ENCODE data around the gene CFAP251. TPM values are rescaled to one million over a fixed set of nuclear protein-coding genes. Genes with fewer than 3 reads are reported as not detected.

CFAP251 gene
- total and polyA plus RNA-seq, 10 of the 15 experiments (the other 5 are each of a cell fraction or from before 2014, with no cell fraction given) = 0.10 to 0.97 (median 0.64) TPM

GRCh38 chr12:121894633-121895032 is 23.8 kb upstream of the CFAP251 start:
- FAIRE-seq = no peak
- 84% methylated on average over 7 of the region's 7 CpGs for WGBS (ENCODE audit: insufficient coverage, insufficient replicate concordance, low lambda C conversion rate, missing lambda C conversion rate)
- Histone ChIP-seq H4K20me1 (ENCODE audit: control insufficient read depth, insufficient read depth) (no peaks in the 10 kb centered on the region), H3K9ac (ENCODE audit: control insufficient read depth, insufficient read depth, low read length) (no peak overlapping the region), H3K27ac (ENCODE audit: control insufficient read depth, insufficient read depth) (no peak overlapping the region), H3K27me3 (replicated peaks in 1 of 2; ENCODE audit: control insufficient read depth in 2 of 2, insufficient read depth in 2 of 2, low read length in 1 of 2) (no peaks in the 10 kb centered on the region), H3K4me2 (ENCODE audit: control insufficient read depth, insufficient read depth) (no peak overlapping the region), H3K36me3 (ENCODE audit: control insufficient read depth in 2 of 2, insufficient read depth in 2 of 2, low read length in 1 of 2) (peaks cover 9 to 17% of the 10 kb centered on the region in 2 experiments), H3K9me3 (replicated peaks; ENCODE audit: control insufficient read depth, insufficient read depth, low read length) (no peaks in the 10 kb centered on the region), H2AFZ (ENCODE audit: control insufficient read depth, low read depth, low read length) (no peak overlapping the region), H3K4me1 (ENCODE audit: control insufficient read depth, insufficient read depth, low read length) (peaks cover 5% of the 10 kb centered on the region; the same call in 1 of the 2 replicates), H3K4me3 (no peak overlapping the region), H3K79me2 (ENCODE audit: control insufficient read depth, insufficient read depth, low read length) (peaks cover 13% of the 10 kb centered on the region)
- ATAC-seq = peak; percentile 69
- DNase-seq (ENCODE audit: low read depth, low spot score) = no peak
- ChIA-PET POLR2A (no interaction called here), CTCF (interaction anchor here (0.7 to 4.4 kb wide), 5 partner anchors 11 to 169 kb away, joined by 3 to 52 read pairs (median 4); partner anchors contain the start of gene RHOF), RAD21 (ENCODE audit: unreplicated experiment) (interaction anchor here (1.8 kb wide), 1 partner anchor 100 kb away, joined by 14 read pairs; the partner anchor contains the start of gene RHOF), SMC1A (ENCODE audit: uncharacterized antibody, unreplicated experiment) (interaction anchor here (1.5 kb wide), 1 partner anchor 100 kb away, joined by 6 read pairs; no protein-coding TSS in a partner anchor)
- intact Hi-C loops (cut with micrococcal nuclease; ENCODE audit: unreplicated experiment) (no loop called here), in situ Hi-C loops (cut with MboI) (no loop called here)
- no TSS peak for BruUV-seq (replicated peaks)
- no peak for TF ChIP-seq RCOR1 (conservative IDR thresholded peaks at IDR 0.05; ENCODE audit: low read depth, low read length)
- peak; percentile 22 to 31 (median 24); a peak in 3 of 6 replicates for TF ChIP-seq CTCF (IDR thresholded peaks at IDR 0.05 in 2 of 3, conservative IDR thresholded peaks at IDR 0.05 in 1 of 3; ENCODE audit: control insufficient read depth in 2 of 3, extremely low read depth in 1 of 3, insufficient read depth in 1 of 3, low read depth in 3 of 3, low read length in 3 of 3)
- TF ChIP-seq MTA3 (IDR thresholded peaks at IDR 0.05; ENCODE audit: borderline replicate concordance, low read length) = no peak
- no peak for TF ChIP-seq TARDBP (IDR thresholded peaks at IDR 0.05; ENCODE audit: borderline replicate concordance)

- RAD21 ChIA-PET (ENCODE audit: unreplicated experiment) = interaction anchor here (1.0 kb wide), 1 partner anchor 86 kb away, joined by 3 read pairs; no protein-coding TSS in a partner anchor
- Histone ChIP-seq H3K4me2 (ENCODE audit: control insufficient read depth, insufficient read depth) (no peak overlapping the region), H4K20me1 (ENCODE audit: control insufficient read depth, insufficient read depth) (no peaks in the 10 kb centered on the region), H3K79me2 (ENCODE audit: control insufficient read depth, insufficient read depth, low read length) (peaks cover 2% of the 10 kb centered on the region; the same call in 1 of the 2 replicates), H3K4me1 (ENCODE audit: control insufficient read depth, insufficient read depth, low read length) (no peaks in the 10 kb centered on the region; the same call in 1 of the 2 replicates), H3K9me3 (replicated peaks; ENCODE audit: control insufficient read depth, insufficient read depth, low read length) (no peaks in the 10 kb centered on the region), H3K4me3 (no peak overlapping the region), H3K27ac (ENCODE audit: control insufficient read depth, insufficient read depth) (no peak overlapping the region), H3K9ac (ENCODE audit: control insufficient read depth, insufficient read depth, low read length) (no peak overlapping the region), H2AFZ (ENCODE audit: control insufficient read depth, low read depth, low read length) (no peak overlapping the region), H3K36me3 (ENCODE audit: control insufficient read depth in 2 of 2, insufficient read depth in 2 of 2, low read length in 1 of 2) (peaks cover 20 to 23% of the 10 kb centered on the region in 2 experiments), H3K27me3 (replicated peaks in 1 of 2; ENCODE audit: control insufficient read depth in 2 of 2, insufficient read depth in 2 of 2, low read length in 1 of 2) (no peaks in the 10 kb centered on the region)
- no peak for FAIRE-seq
- CTCF ChIA-PET = interaction anchor here (0.6 to 1.6 kb wide), 3 partner anchors 11 to 889 kb away, joined by 3 read pairs; partner anchors contain the start of gene RHOF
- POLR2A ChIA-PET = interaction anchor here (0.6 kb wide), 1 partner anchor 10 kb away, joined by 3 read pairs; no protein-coding TSS in a partner anchor
- no TSS peak for BruUV-seq (replicated peaks)
- in situ Hi-C loops (cut with MboI) = no loop called here
- WGBS (ENCODE audit: insufficient coverage, insufficient replicate concordance, low lambda C conversion rate, missing lambda C conversion rate) = 78% methylated on average over 5 of the region's 5 CpGs
- intact Hi-C loops (cut with micrococcal nuclease; ENCODE audit: unreplicated experiment) = no loop called here
- no peak for DNase-seq (ENCODE audit: low read depth, low spot score)
- SMC1A ChIA-PET (ENCODE audit: uncharacterized antibody, unreplicated experiment) = no interaction called here
- ATAC-seq = no peak
- no peak for TF ChIP-seq MEF2A (IDR thresholded peaks at IDR 0.05; ENCODE audit: insufficient read depth, low read depth, low read length)
- no peak for TF ChIP-seq HDGF (IDR thresholded peaks at IDR 0.05)
- no peak for TF ChIP-seq JUNB (IDR thresholded peaks at IDR 0.05)
- TF ChIP-seq PML (IDR thresholded peaks at IDR 0.05; ENCODE audit: low read length) = no peak
- no peak for TF ChIP-seq MYB (IDR thresholded peaks at IDR 0.05; ENCODE audit: borderline replicate concordance, low read depth, low read length)
- no peak for TF ChIP-seq TAF1 (IDR thresholded peaks at IDR 0.05; ENCODE audit: borderline replicate concordance, low read depth, low read length)
- TF ChIP-seq NFYB (IDR thresholded peaks at IDR 0.05; ENCODE audit: insufficient read depth, low read depth, low read length) = no peak
- no peak for TF ChIP-seq NR2C2 (IDR thresholded peaks at IDR 0.05; ENCODE audit: borderline replicate concordance, control insufficient read depth, insufficient read length, low read depth)
- TF ChIP-seq SUPT20H (IDR thresholded peaks at IDR 0.05; ENCODE audit: borderline replicate concordance, control insufficient read depth, low read depth, low read length) = no peak
- no peak for TF ChIP-seq RUNX3 (IDR thresholded peaks at IDR 0.05; ENCODE audit: low read length)
- TF ChIP-seq EED (IDR thresholded peaks at IDR 0.05; ENCODE audit: low read depth) = no peak
- no peak for TF ChIP-seq LARP7 (IDR thresholded peaks at IDR 0.05)
- no peak for TF ChIP-seq GABPA (IDR thresholded peaks at IDR 0.05; ENCODE audit: low read depth)
- TF ChIP-seq KAT2A (conservative IDR thresholded peaks at IDR 0.05; ENCODE audit: control insufficient read depth, low read depth, low read length) = no peak
Observed at GRCh38 chr12:121898287-121898686, 20.1 kb upstream of the CFAP251 start.

All from GM12878 (cell line).